OCI-LY7 (cell line): ENCODE results near the gene FMN2.

ENCODE experiments used
- CTCF ChIP-seq: fragments of 200-600 bp; sonication (generic); conservative IDR thresholded peaks from 2 replicates; pipeline ENCODE4 v1.5.1; 2014; ENCODE audit warnings: mild to moderate bottlenecking, antibody characterized with exemption, low read length, moderate library complexity, mixed read lengths
- EZH2phosphoT487 ChIP-seq: fragments of 200-600 bp; sonication (generic); IDR thresholded peaks from 2 replicates; pipeline ENCODE4 v1.6.1; 2018; ENCODE audit warnings: low read depth, borderline replicate concordance, mild to moderate bottlenecking, mixed run types, antibody characterized with exemption, low read length, moderate library complexity, mixed read lengths

- no peak for TF ChIP-seq CTCF
- TF ChIP-seq EZH2phosphoT487, result no peak
Observed at GRCh38 chr1:240496356-240496755, 404.7 kb downstream of the FMN2 start.
